Anterior cingulate cortex (tissue), 58 donors: ENCODE data around the gene PTGDS.

Experiments
- DNase-seq, 58 donors: peaks; one replicate each; lab custom pipeline; 2025; lab: John Stamatoyannopoulos, UW

The PTGDS gene

GRCh38 chr9:136977223-136977622 is at the start of gene PTGDS:
Gene PTGDS, plus strand, starts transcription at chr9:136977504. Its CDS starts 75 bp downstream, at chr9:136977579.
- DNase-seq, result peak in 57 of 58 donors; percentile 66 to 98 (median 92)

GRCh38 chr9:136928591-136928990 is 48.7 kb upstream of the PTGDS start:
- peak in 3 of 58 donors; percentile 19 to 55 (median 39) for DNase-seq

- DNase-seq, result no peak
Observed at GRCh38 chr9:136930014-136930413, 47.3 kb upstream of the PTGDS start.

GRCh38 chr9:136931611-136932130 is 45.6 kb upstream of the PTGDS start:
- DNase-seq, result no peak

GRCh38 chr9:136934277-136934676 is 43.0 kb upstream of the PTGDS start:
- DNase-seq, result no peak

- DNase-seq, result no peak
Observed at GRCh38 chr9:136935651-136936050, 41.7 kb upstream of the PTGDS start.

- peak in 6 of 58 donors; percentile 18 to 69 (median 40) for DNase-seq
Observed at GRCh38 chr9:136936645-136937170, 40.6 kb upstream of the PTGDS start.

- no peak for DNase-seq
Observed at GRCh38 chr9:136937186-136938001, 39.9 kb upstream of the PTGDS start.

- DNase-seq, result no peak
Observed at GRCh38 chr9:136939431-136939995, 37.8 kb upstream of the PTGDS start.

GRCh38 chr9:136939996-136940525 is 37.2 kb upstream of the PTGDS start:
- peak in 43 of 58 donors; percentile 25 to 93 (median 66) for DNase-seq

GRCh38 chr9:136940526-136941230 is 36.6 kb upstream of the PTGDS start:
- no peak for DNase-seq

- DNase-seq, result no peak
Observed at GRCh38 chr9:136941231-136942111, 35.8 kb upstream of the PTGDS start.

- DNase-seq, result no peak
Observed at GRCh38 chr9:136942112-136942880, 35.0 kb upstream of the PTGDS start.

- DNase-seq, result no peak
Observed at GRCh38 chr9:136942881-136943230, 34.4 kb upstream of the PTGDS start.

- DNase-seq, result peak in 1 of 58 donors; percentile 66
Observed at GRCh38 chr9:136943291-136944211, 33.8 kb upstream of the PTGDS start.

- DNase-seq, result peak in 6 of 58 donors; percentile 56 to 71 (median 63)
Observed at GRCh38 chr9:136944212-136944518, 33.1 kb upstream of the PTGDS start.

GRCh38 chr9:136944519-136945332 is 32.6 kb upstream of the PTGDS start, which contains the start of the genes C8G and FBXW5:
Gene C8G, plus strand, starts transcription at chr9:136945243. Its CDS starts 78 bp downstream, at chr9:136945321.
Gene FBXW5, minus strand, starts transcription at chr9:136944738. Its CDS starts 655 bp downstream, at chr9:136944083.
- DNase-seq, result peak; percentile 60 to 95 (median 90)
